NCI-H187 (cell line): ENCODE results near the gene PCDH9.
"Not testable (repeated sequence)": the region's sequence is repeated elsewhere in the genome, so short reads cannot be mapped to it uniquely, and the experiment has no call there.

Experiments used
- DNase-seq, 2 experiments: peaks; one replicate each; lab custom pipeline; 2025; lab: John Stamatoyannopoulos, UW

The PCDH9 gene

DNA sequence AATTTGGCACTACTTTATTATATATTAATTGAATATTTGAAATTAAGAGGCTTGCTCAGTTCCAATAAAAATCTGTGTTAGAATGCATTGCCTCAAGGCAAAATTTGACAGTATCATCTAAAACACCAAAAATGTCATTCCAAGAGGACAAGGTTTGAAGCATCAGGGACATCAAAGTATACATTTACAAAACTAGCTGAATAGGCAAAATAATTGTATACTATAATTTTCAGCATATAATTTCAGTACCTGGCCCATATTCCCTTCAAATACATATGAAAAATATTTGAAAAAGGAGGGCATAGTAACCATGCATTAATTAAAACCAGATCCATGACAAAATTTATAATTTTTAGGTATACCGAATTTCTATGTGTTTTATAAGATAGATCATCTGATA, 963.8 kb downstream of the PCDH9 start:
- no peak for DNase-seq

DNA sequence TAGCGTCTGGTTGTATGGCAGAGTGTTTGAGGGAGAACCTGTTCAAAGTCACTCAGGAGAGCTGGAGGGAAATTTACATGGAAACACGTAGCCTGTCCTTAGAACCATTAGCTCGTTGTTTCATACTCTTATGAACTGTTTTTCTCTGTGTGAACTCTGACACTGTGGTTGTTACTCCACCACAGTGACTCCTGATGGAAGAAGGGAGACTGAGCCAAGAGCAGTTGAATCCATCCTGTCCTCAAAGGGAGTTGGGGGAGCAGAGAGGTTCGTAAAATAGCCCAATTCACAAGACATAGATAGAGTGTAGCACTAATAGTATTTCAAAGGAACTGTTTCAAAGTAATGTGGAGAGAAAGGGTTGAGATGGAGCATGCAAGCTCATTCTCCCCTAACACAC, 964.8 kb downstream of the PCDH9 start:
- no peak for DNase-seq

DNA sequence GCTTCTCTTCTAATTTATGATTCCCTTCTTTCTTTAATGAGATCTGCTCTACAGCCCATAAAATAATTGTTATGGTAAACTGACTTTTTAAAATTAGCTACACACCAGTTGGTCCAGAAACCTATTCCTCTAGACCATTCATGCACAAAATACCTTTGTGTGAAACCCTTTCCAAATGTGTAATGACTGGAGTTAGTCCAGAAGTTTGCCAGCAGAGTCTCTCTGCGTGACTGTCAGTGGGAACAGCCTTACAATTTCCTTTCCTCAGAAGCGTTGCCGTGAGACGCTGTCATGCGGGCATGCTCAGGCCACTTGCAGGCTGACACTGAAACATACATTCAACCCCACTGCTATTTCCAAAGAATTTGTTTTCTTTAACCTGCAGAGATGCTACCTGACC, 965.2 kb downstream of the PCDH9 start:
- DNase-seq, result no peak

DNA sequence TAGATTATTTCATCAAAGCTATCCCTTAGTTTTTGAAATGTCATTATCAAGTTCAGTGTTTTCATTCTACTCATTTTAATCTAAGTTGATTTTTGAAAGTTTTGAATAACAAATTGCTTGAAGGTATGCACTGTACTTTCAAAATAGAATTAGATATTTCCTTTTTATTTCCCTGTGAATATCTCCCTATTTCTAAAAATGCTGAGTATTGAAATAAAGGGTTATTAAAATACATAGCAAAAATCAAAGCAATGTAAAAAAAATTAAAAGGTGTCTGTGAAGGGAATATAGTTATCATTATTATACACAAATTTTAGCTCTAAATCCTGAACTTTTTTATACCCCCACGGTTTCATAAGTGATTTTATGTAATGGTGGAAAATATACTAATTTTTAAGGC, 967.8 kb downstream of the PCDH9 start:
- no peak for DNase-seq

DNA sequence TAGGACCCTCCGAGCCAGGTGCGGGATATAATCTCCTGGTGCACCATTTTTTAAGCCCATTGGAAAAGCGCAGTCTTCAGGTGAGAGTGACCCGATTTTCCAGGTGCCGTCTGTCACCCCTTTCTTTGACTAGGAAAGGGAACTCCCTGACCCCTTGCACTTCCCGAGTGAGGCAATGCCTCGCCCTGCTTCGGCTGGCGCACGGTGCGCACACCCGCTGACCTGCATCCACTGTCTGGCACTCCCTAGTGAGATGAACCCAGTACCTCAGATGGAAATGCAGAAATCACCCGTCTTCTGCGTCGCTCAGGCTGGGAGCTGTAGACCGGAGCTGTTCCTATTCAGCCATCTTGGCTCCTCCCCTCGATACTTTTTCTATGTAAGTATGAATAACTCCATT, 970.7 kb downstream of the PCDH9 start:
- not testable (repeated sequence) for DNase-seq
